ENCODE data around the gene TXNDC9. TPM values are rescaled to one million over a fixed set of nuclear protein-coding genes. Genes with fewer than 3 reads are reported as not detected.

TXNDC9 gene
- total and polyA plus RNA-seq, 2 of the 8 experiments (the other 6 are each of a cell fraction or from before 2014, with no cell fraction given) = 12.9 to 35.6 TPM

- Histone ChIP-seq H3K23me2 (ENCODE audit: low read depth, low read length) (no peaks in the 10 kb centered on the region), H2BK20ac (ENCODE audit: low read length) (no peak overlapping the region), H4K91ac (replicated peaks; ENCODE audit: insufficient read length, low read length) (no peak overlapping the region), H3K14ac (ENCODE audit: insufficient read length) (no peak overlapping the region), H3K4ac (replicated peaks; ENCODE audit: insufficient read length, low read depth, low read length) (no peak overlapping the region), H3K23ac (ENCODE audit: insufficient read length) (no peak overlapping the region), H2BK5ac (ENCODE audit: low read depth, low read length) (no peak overlapping the region), H3K4me3 (ENCODE audit: extremely low read depth in 1 of 4, insufficient read depth in 2 of 4, low read depth in 3 of 4, low read length in 4 of 4) (no peak overlapping the region), H2AFZ (ENCODE audit: low read length) (no peak overlapping the region), H4K5ac (ENCODE audit: insufficient read length, low read depth, low read length) (no peak overlapping the region), H2AK5ac (ENCODE audit: low read depth, low read length) (no peak overlapping the region), H4K20me1 (replicated peaks in 1 of 2; ENCODE audit: control insufficient read depth in 1 of 2, insufficient read depth in 2 of 2, low read length in 2 of 2) (peaks cover 2 to 8% of the 10 kb centered on the region in 2 experiments), H3K27me3 (replicated peaks in 1 of 4; ENCODE audit: control insufficient read depth in 3 of 4, extremely low read depth in 1 of 4, insufficient read depth in 3 of 4, low read length in 3 of 4) (no peaks in the 10 kb centered on the region), H2BK15ac (ENCODE audit: low read length) (no peak overlapping the region), H3K56ac (replicated peaks; ENCODE audit: insufficient read length, low read depth, low read length) (no peak overlapping the region), H3K27ac (ENCODE audit: low read depth, low read length) (no peak overlapping the region), H3K4me1 (replicated peaks in 1 of 4; ENCODE audit: control insufficient read depth in 3 of 4, insufficient read depth in 4 of 4, low read length in 3 of 4) (no peaks in the 10 kb centered on the region; a peak in 1 of 7 replicates), H2BK12ac (ENCODE audit: low read depth, low read length) (no peak overlapping the region), H2BK120ac (replicated peaks; ENCODE audit: low read depth, low read length) (no peak overlapping the region), H3K4me2 (ENCODE audit: insufficient read depth in 1 of 2, low read depth in 2 of 2, low read length in 2 of 2) (no peak overlapping the region), H4K8ac (ENCODE audit: extremely low read depth, insufficient read depth, low read length) (no peak overlapping the region), H3K79me1 (ENCODE audit: low read depth, low read length) (peaks cover 6% of the 10 kb centered on the region), H3K18ac (ENCODE audit: extremely low read depth, low read length) (no peak overlapping the region), H3K79me2 (ENCODE audit: control insufficient read depth in 1 of 2, insufficient read depth in 2 of 2, low read length in 2 of 2) (peaks cover 15 to 93% of the 10 kb centered on the region in 2 experiments), H3K9ac (replicated peaks in 1 of 4; ENCODE audit: extremely low read depth in 1 of 4, low read depth in 3 of 4, low read length in 3 of 4) (no peak overlapping the region), H3K36me3 (ENCODE audit: control insufficient read depth in 2 of 4, insufficient read depth in 4 of 4, low read length in 3 of 4) (no peaks in the 10 kb centered on the region), H3K9me3 (ENCODE audit: insufficient read depth in 2 of 2, low read depth in 1 of 2, low read length in 1 of 2) (no peaks in the 10 kb centered on the region)
- CTCF ChIA-PET (ENCODE audit: partially characterized antibody) = no interaction called here
- POLR2A ChIA-PET (ENCODE audit: partially characterized antibody) = interaction anchor here (1.3 kb wide), 1 partner anchor 16 kb away, joined by 3 read pairs; the partner anchor contains the start of gene EIF5B
- TF ChIP-seq JUN (IDR thresholded peaks at IDR 0.05; ENCODE audit: low read depth, low read length) (no peak), ZNF274 (IDR thresholded peaks at IDR 0.05; ENCODE audit: borderline replicate concordance, extremely low read depth, low read length) (no peak), BACH1 (IDR thresholded peaks at IDR 0.05; ENCODE audit: low read length) (no peak), ASH2L (IDR thresholded peaks at IDR 0.05; ENCODE audit: low read length) (no peak), POLR2AphosphoS5 (IDR thresholded peaks at IDR 0.05; ENCODE audit: low read depth, low read length) (no peak), CBX8 (IDR thresholded peaks at IDR 0.05; ENCODE audit: borderline replicate concordance, low read depth, low read length) (no peak), CREB1 (IDR thresholded peaks at IDR 0.05) (no peak), RFX5 (IDR thresholded peaks at IDR 0.05; ENCODE audit: borderline replicate concordance, low read depth, low read length) (no peak), HDAC6 (IDR thresholded peaks at IDR 0.05; ENCODE audit: low read depth, low read length) (no peak), JUND (IDR thresholded peaks at IDR 0.05; ENCODE audit: low read length) (no peak), TAF7 (optimal IDR thresholded peaks at IDR 0.05; ENCODE audit: borderline replicate concordance, low read depth, low read length) (no peak), RXRA (IDR thresholded peaks at IDR 0.05; ENCODE audit: insufficient read depth, low read depth, low read length) (no peak), ATF2 (IDR thresholded peaks at IDR 0.05; ENCODE audit: low read length) (no peak), TEAD4 (IDR thresholded peaks at IDR 0.05; ENCODE audit: low read depth, low read length) (no peak)
- WGBS, 2 experiments (ENCODE audit: extremely low coverage in 1 of 2, insufficient coverage in 1 of 2, insufficient read length in 1 of 2, insufficient replicate concordance in 2 of 2, low coverage in 1 of 2, low lambda C conversion rate in 2 of 2, missing lambda C conversion rate in 1 of 2) = 92% methylated on average over 1 of the region's 1 CpG; no CpG with 5 or more reads in 1 of the 2 experiments
- no peak for DNase-seq (ENCODE audit: low read depth in 1 of 2, low spot score in 2 of 2)
- no peak for FAIRE-seq
These were observed 17.9 kb upstream of the TXNDC9 start for GRCh38 chr2:99354070-99354469.
